HG03520 (cell line): Measurements from ENCODE around the gene BCAS1.

Experiments used
- ATAC-seq: cut with Tn5 transposase; IDR thresholded peaks from one replicate; pipeline ENCODE4 v1.9.1; 2021; ENCODE audit warnings: mild to moderate bottlenecking, moderate library complexity; ENCODE audit not compliant: unreplicated experiment

Gene BCAS1, protein sequence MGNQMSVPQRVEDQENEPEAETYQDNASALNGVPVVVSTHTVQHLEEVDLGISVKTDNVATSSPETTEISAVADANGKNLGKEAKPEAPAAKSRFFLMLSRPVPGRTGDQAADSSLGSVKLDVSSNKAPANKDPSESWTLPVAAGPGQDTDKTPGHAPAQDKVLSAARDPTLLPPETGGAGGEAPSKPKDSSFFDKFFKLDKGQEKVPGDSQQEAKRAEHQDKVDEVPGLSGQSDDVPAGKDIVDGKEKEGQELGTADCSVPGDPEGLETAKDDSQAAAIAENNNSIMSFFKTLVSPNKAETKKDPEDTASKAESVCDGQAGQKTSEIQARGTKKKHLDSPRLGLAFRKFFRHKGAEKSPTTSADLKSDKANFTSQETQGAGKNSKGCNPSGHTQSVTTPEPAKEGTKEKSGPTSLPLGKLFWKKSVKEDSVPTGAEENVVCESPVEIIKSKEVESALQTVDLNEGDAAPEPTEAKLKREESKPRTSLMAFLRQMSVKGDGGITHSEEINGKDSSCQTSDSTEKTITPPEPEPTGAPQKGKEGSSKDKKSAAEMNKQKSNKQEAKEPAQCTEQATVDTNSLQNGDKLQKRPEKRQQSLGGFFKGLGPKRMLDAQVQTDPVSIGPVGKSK

DNA sequence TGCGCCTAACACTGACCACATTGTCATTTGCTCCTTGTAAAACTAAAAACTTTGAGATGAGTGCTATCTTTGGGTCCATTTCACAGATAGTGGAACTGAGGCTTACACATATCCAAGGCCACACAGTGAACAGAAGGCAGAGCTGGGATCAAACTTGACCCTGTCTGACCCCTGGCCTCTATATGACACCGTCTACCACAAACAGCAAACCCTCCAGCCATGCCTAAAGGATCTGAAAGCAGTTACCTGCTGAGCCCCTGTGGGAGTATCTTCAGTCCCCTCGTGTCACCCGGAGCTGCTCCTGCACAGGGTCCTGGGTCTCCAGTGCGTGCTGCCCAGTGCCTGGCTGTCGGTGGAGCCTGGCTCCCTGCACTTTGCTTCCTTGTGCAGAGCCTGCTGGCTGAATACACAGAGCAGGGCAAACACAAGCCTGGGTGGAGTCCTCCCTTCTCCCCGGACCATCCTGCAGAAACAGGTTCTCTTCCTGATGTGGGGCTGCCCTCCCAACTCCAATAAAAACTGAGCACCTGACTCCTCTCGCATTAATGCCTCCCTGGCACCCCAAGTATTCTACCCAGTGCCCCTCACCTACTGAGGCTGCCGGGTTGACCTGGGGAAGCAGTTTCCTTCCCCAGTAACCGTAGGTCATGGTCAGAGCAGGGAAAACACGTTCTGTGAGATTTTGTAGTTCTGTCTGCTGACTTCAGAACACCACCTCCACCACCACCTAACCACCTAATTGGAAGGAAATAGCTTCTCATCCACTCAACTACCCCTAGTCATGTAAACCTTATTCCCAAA is at the start of gene BCAS1:
BCAS1 (minus strand) TSS at position 408 of the 801 bp plus-strand sequence. CDS start 11,876 bp downstream, outside the sequence.
- no peak for ATAC-seq

DNA sequence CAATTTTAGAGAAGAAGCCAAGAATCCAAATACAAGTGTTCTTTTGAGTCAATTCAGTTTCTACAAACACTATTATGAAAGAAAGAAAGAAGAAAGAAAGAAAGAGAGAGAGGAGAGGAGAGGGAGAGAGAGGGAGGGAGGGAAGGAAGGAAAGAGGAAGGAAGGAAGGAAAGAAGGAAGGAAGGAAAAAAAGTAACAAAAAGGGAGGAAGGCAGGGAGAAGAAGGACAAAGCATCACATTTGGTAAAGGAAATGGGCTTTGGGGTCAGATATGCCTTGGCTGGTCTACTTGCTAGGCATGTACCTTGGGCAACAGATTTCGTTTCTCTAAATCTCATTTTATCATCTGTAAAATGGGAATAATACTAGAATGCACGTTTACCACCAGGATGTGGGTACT is 49.4 kb upstream of the BCAS1 start:
- no peak for ATAC-seq

DNA sequence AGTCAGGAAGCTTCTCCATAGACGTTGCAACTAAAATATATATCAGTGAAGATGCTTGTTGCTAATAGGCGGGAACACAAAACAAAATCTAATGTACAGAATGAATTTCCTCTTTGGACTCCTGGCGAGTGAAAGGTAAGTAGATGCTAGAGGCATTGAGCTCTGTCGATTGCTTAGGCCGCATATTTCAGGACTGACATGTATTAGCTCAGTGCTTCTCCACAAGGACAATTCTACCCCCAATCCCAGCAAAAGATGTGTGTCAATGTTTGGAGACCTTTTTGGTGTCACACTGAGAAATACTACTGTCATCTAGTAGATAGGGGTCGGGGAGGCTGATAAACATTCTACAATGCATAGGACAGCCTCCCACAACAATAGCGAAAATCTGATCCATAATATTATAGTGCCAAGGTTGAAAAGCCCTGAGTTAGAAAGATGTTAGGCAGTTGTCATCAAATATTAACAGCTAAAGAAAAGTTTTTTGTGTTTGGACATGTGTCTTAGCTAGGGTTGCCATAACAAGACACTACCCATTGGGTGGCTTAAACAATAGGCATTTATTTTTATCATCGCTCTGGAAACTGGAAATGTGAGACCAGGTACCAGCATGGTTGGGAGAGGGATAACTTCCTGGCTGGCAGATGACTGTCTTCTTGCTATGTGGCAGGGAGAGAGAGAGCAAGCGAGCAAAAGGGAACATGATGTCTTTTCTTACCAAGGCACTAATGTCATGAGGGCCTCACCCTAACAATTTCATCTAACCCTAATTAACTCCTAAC is 48.0 kb upstream of the BCAS1 start:
- no peak for ATAC-seq

DNA sequence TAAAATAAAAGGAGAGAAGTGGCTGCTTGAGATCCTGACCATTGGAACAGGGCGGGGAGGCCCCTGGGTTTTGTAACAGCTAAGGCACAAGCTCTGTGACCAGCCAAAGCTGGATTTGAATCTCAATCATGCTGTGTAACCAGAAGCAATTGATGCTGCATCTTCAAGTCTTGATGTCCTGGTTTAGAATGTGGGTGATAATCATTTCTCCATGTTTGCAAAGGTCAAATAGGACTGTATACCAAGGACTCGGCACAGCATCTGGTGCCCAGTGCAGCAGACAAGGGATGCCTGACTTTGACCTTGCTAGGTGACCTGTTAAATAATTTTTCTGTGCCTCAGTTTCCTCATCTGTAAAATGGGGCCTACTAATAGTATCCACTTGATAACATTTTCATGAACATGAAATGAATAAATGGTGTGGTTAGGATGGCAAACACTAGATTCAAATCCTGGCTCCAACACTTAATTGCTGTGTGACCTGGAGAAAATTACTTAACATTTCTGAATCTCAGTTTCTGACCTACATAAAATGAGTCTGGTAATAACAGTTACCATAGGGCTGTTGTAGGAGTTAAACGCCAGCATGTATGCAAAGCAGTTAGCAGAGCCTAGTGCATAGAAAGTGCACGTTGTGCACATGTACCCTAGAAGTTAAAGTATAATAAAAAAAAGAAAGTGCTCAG is 46.3 kb upstream of the BCAS1 start:
- no peak for ATAC-seq

DNA sequence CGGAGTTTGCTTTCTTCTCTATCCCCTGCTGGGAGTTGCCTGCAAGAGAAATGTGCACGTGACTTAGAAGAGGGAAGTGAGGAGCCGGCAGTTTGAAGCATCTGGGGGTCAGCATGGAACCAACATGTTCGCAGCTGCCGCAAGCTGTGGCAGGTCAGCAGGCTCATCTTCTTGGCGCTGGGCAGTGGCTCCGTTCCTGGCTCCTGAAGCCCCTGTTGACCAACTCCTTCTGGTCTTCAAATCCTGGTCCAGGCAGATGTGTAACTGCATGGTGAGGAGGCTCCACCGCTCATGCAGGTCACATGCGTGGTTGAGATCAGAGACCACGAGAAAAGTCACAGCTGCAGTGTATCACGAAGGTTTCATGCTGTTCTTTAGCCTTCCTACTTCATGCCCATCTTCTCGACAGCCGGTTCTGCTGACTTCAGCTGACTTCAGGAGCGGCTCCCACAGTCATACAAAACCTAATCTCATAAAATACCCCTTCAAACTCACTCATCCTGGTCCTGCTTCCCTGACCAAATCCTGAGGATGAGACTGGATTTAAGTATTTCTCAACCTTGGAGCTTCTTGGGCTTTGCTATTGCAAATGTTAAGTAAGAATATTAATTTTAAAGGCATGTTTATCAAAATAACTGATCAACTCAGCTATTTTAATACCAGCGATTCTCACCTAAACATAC is 44.9 kb upstream of the BCAS1 start:
- no peak for ATAC-seq

DNA sequence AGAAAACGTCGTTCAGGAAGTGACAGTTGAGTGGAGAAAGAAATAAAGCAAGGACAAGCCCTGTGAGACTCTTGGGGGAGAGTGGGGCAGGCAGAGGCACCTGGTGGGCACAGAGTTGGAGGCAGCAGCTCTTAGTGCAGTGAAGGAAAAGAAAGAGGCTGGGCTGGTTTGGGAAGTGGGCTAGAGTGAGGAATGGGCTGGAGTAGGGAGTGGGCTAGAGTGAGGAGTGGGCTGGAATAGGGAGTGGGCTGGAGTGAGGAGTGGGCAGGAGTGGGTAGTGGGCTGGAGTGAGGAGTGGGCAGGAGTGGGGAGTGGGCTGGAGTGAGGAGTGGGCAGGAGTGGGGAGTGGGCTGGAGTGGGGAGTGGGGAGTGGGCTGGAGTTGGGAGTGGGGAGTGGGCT is 43.7 kb upstream of the BCAS1 start:
- no peak for ATAC-seq

DNA sequence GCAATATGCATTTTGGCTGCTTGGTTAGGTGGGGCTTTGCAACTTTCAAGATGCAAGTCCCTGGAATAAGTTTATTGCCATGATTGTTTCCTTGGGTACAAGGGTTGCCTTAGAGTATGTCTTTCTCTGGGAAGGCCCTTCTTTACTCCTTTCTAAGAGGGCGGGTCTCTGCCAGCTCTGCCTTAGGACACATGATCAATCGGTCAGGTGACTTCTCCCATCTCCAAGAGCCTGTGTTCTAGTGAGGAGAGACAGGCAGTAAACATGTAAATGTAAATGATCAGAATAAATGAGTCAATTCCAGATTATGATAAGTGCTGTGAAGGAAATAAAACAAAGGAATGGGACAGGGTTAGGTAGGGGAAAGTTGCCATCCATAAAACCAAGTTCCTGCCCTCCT is 43.2 kb upstream of the BCAS1 start:
- ATAC-seq, result no peak

DNA sequence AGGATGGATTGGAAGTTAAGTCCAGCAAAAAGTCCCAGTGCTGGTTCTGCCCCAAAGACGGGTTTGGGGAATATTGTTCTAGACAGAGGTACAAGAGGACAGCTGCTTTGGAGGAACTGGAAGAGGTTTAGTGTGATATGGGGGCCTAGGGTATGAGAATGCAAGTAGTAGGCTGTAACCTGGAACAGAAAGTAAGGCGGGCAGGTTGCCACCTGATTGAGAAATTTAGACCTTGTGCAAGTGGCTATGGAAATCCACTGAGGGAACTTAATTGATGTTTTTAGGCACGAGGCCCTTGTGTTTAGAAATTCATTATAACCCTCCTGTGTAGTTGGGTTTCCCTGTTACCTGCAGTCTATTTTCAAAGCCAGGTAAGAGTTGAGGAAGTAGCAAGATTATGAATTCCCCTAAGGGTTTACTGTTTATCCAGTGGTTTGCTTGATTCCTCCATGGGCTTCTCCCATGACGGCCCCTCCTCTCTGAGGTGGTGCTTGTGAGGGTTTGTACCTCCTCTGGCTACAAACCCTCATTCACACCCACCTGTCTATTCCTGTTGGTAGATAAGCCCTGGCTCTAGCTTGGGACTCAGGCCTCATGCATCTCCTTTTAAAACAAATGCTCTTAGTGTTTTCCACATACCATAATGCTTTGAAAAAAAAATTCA is 42.0 kb upstream of the BCAS1 start:
- ATAC-seq, result no peak

DNA sequence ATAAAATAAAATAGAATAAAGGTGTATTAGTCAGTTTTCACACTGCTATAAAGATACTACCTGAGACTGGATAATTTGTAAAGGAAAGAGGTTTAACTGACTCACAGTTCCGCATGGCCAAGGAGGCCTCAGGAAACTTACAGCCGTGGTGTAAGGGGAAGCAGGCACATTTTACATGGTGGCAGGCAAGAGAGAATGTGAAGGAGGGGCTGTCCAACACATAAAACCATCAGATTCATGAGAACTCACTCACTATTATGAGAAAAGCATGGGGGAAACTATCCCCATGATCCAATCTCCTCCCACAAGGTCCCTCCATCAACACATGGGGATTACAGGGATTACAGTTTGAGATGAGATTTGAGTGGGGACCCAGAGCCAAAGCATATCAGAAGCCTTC is 41.1 kb upstream of the BCAS1 start:
- no peak for ATAC-seq

DNA sequence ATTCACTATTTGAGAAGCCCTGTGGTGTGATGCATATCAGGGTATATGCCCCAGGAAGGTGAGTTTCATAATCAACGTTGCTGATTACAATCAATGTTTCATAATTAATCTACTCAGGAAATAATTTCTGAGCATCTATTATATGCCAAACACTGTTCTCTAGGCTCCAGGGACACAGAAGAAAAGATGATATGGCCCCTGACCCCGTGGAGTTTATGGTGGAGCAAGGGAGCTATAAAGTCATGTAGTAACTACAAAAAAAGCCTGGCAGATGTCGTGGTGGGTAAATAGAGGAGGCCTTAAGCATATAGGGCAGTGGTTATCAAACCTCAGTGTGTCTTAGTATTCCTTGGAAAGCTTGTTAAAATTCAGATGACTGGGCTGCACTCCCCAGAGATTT is 40.1 kb upstream of the BCAS1 start:
- ATAC-seq, result no peak

DNA sequence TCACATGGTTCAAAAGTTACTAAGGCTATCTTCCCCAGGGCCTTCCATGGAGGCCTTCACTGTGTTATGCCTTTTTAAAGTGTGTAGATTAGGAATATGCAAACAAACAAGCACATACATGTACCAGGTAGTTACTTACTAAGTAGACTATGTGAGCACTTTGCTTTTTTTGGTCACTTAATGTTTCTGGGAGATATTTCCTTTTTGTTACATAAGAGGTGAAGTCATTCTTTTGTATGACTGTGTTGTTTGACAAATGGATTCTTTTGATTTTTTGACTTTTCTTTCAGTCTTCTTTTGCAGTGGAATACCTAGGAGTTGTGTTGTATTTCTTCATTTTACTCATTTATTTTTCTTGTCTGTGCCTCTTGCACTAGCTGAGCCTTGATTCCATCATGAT is 39.6 kb upstream of the BCAS1 start:
- no peak for ATAC-seq

DNA sequence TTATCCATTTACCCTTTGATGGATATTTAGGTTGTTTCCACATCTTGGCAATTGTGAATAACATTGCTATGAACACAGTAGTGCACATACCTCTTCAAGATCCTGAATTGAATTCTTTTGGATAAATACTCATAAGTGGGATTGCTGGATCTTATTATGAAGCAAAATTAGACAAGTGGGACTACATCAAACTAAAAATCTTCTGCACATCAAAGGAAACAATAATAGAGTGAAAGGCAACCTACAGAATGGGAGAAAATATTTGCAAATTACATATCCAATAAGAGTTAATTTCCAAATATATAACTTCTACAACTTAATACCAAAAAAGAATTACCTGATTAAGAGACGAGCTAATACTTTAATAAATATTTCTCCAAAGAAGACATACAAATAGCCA is 38.4 kb upstream of the BCAS1 start:
- no peak for ATAC-seq

DNA sequence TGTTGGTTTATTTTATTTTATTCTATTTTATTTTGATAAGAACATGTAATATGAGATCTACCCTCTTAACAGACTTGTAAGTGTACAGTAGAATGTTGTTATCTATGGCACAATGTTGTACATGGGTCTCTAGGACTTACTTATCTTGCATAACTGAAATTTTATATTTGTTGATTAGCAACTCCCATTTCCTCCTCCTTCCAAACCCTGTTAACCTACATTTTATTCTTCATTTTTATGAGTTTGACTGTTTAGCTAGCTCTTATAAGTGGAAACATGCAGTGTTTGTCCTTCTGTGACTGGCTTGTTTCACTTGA is 37.9 kb upstream of the BCAS1 start:
- no peak for ATAC-seq

DNA sequence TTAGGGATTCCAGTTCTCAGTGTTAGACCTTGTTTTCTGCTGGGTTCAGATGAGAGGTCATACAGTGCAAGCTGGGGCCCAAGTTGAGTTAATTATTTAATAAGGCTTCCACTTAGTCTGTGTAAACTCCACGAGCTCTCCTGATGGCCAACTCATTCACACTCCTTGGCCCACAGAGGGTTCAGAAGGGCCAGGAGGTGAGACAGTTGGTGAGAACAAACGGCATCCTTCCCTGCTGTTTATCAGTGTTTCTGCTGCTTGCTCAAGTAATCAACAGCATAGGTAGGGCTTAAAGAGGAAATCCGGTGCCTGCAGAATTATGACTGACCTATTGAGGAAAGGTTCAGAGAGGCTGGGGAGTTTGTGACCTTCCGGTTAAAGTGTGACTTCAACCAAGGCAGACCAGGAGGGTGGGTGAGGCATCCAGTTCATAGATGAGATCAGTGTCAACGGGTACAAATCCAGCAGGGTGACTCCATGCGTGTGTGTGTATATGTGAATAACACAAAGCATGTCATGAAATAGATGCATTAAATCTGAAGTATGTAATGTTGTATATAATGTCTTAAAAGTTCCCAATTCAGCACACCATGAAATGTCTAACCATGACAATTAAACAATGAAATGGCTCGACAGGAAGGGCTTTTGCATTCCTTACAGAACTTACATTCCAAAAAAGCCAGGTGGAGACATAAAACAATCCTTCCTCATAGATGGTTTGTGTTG is 37.4 kb upstream of the BCAS1 start:
- ATAC-seq, result no peak

DNA sequence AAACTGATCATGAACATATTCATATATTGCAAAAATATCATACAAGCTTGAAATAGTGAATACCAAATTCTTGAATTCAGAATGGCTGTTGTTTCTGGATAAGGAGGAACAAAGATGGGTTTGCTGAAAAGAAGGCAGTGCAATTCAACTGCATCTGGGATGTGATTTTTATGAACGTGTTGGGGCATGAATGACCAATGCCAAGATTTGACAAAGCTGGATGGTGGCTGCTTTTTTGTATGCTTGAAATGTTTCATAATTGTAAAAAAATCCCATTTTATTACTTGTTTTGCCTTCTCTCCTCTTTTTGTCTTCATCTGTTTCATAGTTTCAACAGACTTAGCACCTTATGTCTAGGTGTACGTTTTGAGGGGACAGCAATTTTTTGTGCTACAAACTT is 36.8 kb upstream of the BCAS1 start:
- no peak for ATAC-seq

DNA sequence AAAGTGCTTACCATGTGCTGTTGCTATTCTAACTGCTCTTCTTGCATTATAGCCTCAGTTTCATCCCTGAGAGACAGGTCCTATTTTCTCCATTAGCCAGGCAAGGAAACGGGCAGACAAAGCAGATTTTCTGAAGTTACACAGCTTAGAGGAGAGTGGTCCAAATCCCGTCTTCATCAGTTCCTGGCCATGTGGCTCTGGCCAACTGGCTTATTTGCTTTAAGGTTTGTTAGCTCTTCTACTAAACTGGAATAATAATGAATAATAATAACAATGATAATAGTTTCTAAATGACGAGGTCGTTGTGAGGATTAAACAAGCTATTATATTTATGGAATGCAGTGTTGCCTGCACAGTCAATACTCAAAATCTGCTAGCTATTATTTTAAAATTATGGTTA is 35.8 kb upstream of the BCAS1 start:
- no peak for ATAC-seq

DNA sequence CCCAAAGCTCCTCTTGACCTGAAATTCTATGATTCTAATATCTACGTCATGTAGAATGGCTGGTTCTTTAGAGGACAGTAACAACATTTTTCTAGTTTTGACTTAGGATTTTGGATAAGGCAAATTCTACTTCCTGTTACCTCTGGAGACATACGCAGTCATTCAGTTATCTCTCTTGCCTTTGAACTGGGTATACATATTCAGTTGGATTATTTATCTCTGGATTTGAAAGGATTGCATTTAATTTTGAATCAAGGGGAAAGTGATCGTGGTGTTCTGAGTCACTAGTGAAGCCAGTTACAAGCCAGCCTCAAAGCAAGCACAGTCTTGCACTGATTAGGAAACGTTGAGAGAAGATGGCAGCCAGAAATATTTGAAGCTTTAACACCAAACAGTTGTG is 35.3 kb upstream of the BCAS1 start:
- no peak for ATAC-seq

DNA sequence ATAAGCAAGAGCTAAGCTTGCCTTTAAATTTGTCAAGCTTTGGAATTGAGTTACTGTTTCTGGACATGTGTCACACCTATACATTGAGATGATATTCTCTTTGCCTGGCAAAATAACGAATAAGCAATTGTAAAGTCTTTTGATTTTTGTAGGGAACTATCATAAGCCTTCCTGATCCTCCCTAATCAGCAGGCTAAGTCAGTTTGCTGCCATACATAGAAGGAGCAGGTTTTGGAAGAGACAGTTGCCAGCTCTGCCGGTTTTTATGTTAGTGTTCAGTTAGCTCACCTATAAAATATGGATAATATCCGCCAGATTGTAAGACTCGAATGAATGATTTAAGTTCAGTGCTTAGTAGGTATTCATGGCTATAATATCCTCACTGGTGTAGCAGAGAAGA is 34.4 kb upstream of the BCAS1 start:
- ATAC-seq, result no peak
